SK-N-SH treated with all-trans-retinoic acid at 6 μM for 48 hours (cell line): Measurements from ENCODE around the gene ASNS.

Experiments used
- ATAC-seq: fragments of 200-7000 bp; cut with Tn5 transposase; 3 replicates; pipeline ENCODE4 v1.9.1; 2020; ENCODE audit warnings: mild to moderate bottlenecking, moderate library complexity
- BACH2 ChIP-seq: fragments of 250-450 bp; sonication (Bioruptor Pico); IDR thresholded peaks from 2 replicates; pipeline ENCODE4 v1.9.0; 2021; ENCODE audit warnings: mild to moderate bottlenecking, borderline replicate concordance
- GLIS3 ChIP-seq: fragments of 250-450 bp; sonication (Bioruptor Pico); IDR thresholded peaks from 2 replicates; pipeline ENCODE4 v1.5.0; 2020; ENCODE audit warnings: mild to moderate bottlenecking, moderate library complexity
- ISL1 ChIP-seq: fragments of 250-450 bp; sonication (Bioruptor Pico); IDR thresholded peaks from 2 replicates; pipeline ENCODE4 v2.1.2; 2022; ENCODE audit warnings: mild to moderate bottlenecking, moderate library complexity
- PATZ1 ChIP-seq: fragments of 250-450 bp; sonication (Bioruptor Pico); IDR thresholded peaks from 2 replicates; pipeline ENCODE4 v1.8.0; 2020; ENCODE audit warnings: mild to moderate bottlenecking, moderate library complexity, borderline replicate concordance
- SNAI2 ChIP-seq: fragments of 250-450 bp; sonication (Bioruptor Pico); IDR thresholded peaks from 2 replicates; pipeline ENCODE4 v1.5.0; 2020; ENCODE audit warnings: mild to moderate bottlenecking, moderate library complexity
- TSHZ2 ChIP-seq: fragments of 250-450 bp; sonication (Bioruptor Pico); IDR thresholded peaks from 2 replicates; pipeline ENCODE4 v1.5.0; 2020; ENCODE audit warnings: mild to moderate bottlenecking, moderate library complexity
- ZC3H10 ChIP-seq: fragments of 250-450 bp; sonication (Bioruptor Pico); IDR thresholded peaks from 2 replicates; pipeline ENCODE4 v1.5.1; 2021; ENCODE audit warnings: mild to moderate bottlenecking, moderate library complexity
- ZFP3 ChIP-seq: fragments of 250-450 bp; sonication (Bioruptor Pico); IDR thresholded peaks from 2 replicates; pipeline ENCODE4 v1.5.0; 2020; ENCODE audit warnings: mild to moderate bottlenecking, moderate library complexity
- ZNF565 ChIP-seq: fragments of 450-650 bp; formaldehyde crosslinking; conservative IDR thresholded peaks from 2 replicates; pipeline ENCODE4 v1.5.0; 2020; ENCODE audit warnings: low read depth, mild to moderate bottlenecking, moderate library complexity
- ZNF8 ChIP-seq: fragments of 450-650 bp; formaldehyde crosslinking; IDR thresholded peaks from 2 replicates; pipeline ENCODE4 v1.5.0; 2020; ENCODE audit warnings: mild to moderate bottlenecking, moderate library complexity

ASNS gene

GRCh38 chr7:97818066-97818663 lies 54.0 kb downstream of the ASNS start:
- ATAC-seq = no peak
- TF ChIP-seq PATZ1 (CRISPR knock-in tag) (no peak), ZNF565 (CRISPR knock-in tag) (no peak), ZNF8 (no peak), ZFP3 (CRISPR knock-in tag) (no peak), SNAI2 (CRISPR knock-in tag) (no peak), BACH2 (CRISPR knock-in tag) (no peak), TSHZ2 (CRISPR knock-in tag) (no peak), ZC3H10 (CRISPR knock-in tag) (no peak), GLIS3 (CRISPR knock-in tag) (no peak), ISL1 (CRISPR knock-in tag) (no peak)
